Measurements from ENCODE around the gene ITGA8. TPM values are rescaled to one million over a fixed set of nuclear protein-coding genes. Genes with fewer than 3 reads are reported as not detected.

The ITGA8 gene
- polyA plus RNA-seq, 1 donor (not counting 4 experiments of a cell fraction or from before 2014, with no cell fraction given) = not detected

- TF ChIP-seq CTCF (optimal IDR thresholded peaks at IDR 0.05 in 1 of 3, IDR thresholded peaks at IDR 0.05 in 1 of 3, conservative IDR thresholded peaks at IDR 0.05 in 1 of 3; ENCODE audit: extremely low read depth in 1 of 3, insufficient read depth in 2 of 3, low read length in 3 of 3) = no peak
- TF ChIP-seq EZH2 (IDR thresholded peaks at IDR 0.05; ENCODE audit: low read length) = no peak
- H2AFZ ChIP-seq (ENCODE audit: control insufficient read depth, low read length) = no peak overlapping the region
- DNase-seq (ENCODE audit: low read depth, low spot score) (no peak), FAIRE-seq (no peak)
- H3K27me3 ChIP-seq (ENCODE audit: control insufficient read depth, extremely low read depth, insufficient read depth, low read length) = no peaks in the 10 kb centered on the region
- no peaks in the 10 kb centered on the region for H3K79me2 ChIP-seq (ENCODE audit: control insufficient read depth, insufficient read depth, low read length)
- H3K4me2 ChIP-seq (ENCODE audit: control insufficient read depth, extremely low read depth, insufficient read depth, low read depth, low read length) = no peak overlapping the region
- H3K9ac ChIP-seq (ENCODE audit: control insufficient read depth, extremely low read depth, insufficient read depth, low read length) = no peak overlapping the region
- no peak overlapping the region for H3K4me3 ChIP-seq (ENCODE audit: control insufficient read depth in 2 of 3, extremely low read depth in 1 of 3, insufficient read depth in 2 of 3, low read depth in 1 of 3, low read length in 3 of 3)
- dilution Hi-C loops (cut with MboI; ENCODE audit: extremely low pct_ligation_motif_present, low sequenced_read_pairs) = no loop called here
- H4K20me1 ChIP-seq (ENCODE audit: control insufficient read depth, extremely low read depth, insufficient read depth, low read length) = no peaks in the 10 kb centered on the region
- no peak overlapping the region for H3K27ac ChIP-seq (ENCODE audit: control insufficient read depth, insufficient read depth, low read length)
- no peaks in the 10 kb centered on the region for H3K4me1 ChIP-seq (ENCODE audit: control insufficient read depth, extremely low read depth, insufficient read depth, low read length)
- H3K36me3 ChIP-seq (ENCODE audit: control insufficient read depth in 2 of 2, extremely low read depth in 1 of 2, insufficient read depth in 2 of 2, low read length in 2 of 2) = no peaks in the 10 kb centered on the region
- no peaks in the 10 kb centered on the region for H3K9me1 ChIP-seq (ENCODE audit: control insufficient read depth, extremely low read depth, insufficient read depth, low read length)
- H3K9me3 ChIP-seq (ENCODE audit: control insufficient read depth, low read depth, low read length) = no peaks in the 10 kb centered on the region
Measured at GRCh38 chr10:15742102-15742501, 22.4 kb upstream of the ITGA8 start.

GRCh38 chr10:15741581-15741980 lies 21.9 kb upstream of the ITGA8 start:
- Histone ChIP-seq H3K27ac (ENCODE audit: control insufficient read depth, insufficient read depth, low read length) (no peak overlapping the region), H2AFZ (ENCODE audit: control insufficient read depth, low read length) (no peak overlapping the region), H3K9ac (ENCODE audit: control insufficient read depth, extremely low read depth, insufficient read depth, low read length) (no peak overlapping the region), H3K27me3 (ENCODE audit: control insufficient read depth, extremely low read depth, insufficient read depth, low read length) (no peaks in the 10 kb centered on the region), H3K9me1 (ENCODE audit: control insufficient read depth, extremely low read depth, insufficient read depth, low read length) (no peaks in the 10 kb centered on the region), H3K4me3 (ENCODE audit: control insufficient read depth in 2 of 3, extremely low read depth in 1 of 3, insufficient read depth in 2 of 3, low read depth in 1 of 3, low read length in 3 of 3) (no peak overlapping the region), H3K79me2 (ENCODE audit: control insufficient read depth, insufficient read depth, low read length) (no peaks in the 10 kb centered on the region), H3K36me3 (ENCODE audit: control insufficient read depth in 2 of 2, extremely low read depth in 1 of 2, insufficient read depth in 2 of 2, low read length in 2 of 2) (no peaks in the 10 kb centered on the region), H3K9me3 (ENCODE audit: control insufficient read depth, low read depth, low read length) (no peaks in the 10 kb centered on the region), H4K20me1 (ENCODE audit: control insufficient read depth, extremely low read depth, insufficient read depth, low read length) (no peaks in the 10 kb centered on the region), H3K4me2 (ENCODE audit: control insufficient read depth, extremely low read depth, insufficient read depth, low read depth, low read length) (no peak overlapping the region), H3K4me1 (ENCODE audit: control insufficient read depth, extremely low read depth, insufficient read depth, low read length) (no peaks in the 10 kb centered on the region)
- no peak for DNase-seq (ENCODE audit: low read depth, low spot score)
- no peak for TF ChIP-seq EZH2 (IDR thresholded peaks at IDR 0.05; ENCODE audit: low read length)
- no peak for TF ChIP-seq CTCF (optimal IDR thresholded peaks at IDR 0.05 in 1 of 3, IDR thresholded peaks at IDR 0.05 in 1 of 3, conservative IDR thresholded peaks at IDR 0.05 in 1 of 3; ENCODE audit: extremely low read depth in 1 of 3, insufficient read depth in 2 of 3, low read length in 3 of 3)
- FAIRE-seq = no peak
- dilution Hi-C loops (cut with MboI; ENCODE audit: extremely low pct_ligation_motif_present, low sequenced_read_pairs) = no loop called here
